ENCODE data around the gene SDK1. TPM values are rescaled to one million over a fixed set of nuclear protein-coding genes. Genes with fewer than 3 reads are reported as not detected.

Gene SDK1
- total RNA-seq, 1 donor from 2014 or later: 4.3 TPM

- Mint-ChIP-seq H3K27ac (ENCODE audit: unreplicated experiment) (peak overlapping the region; percentile 10), H3K4me1 (ENCODE audit: unreplicated experiment) (peaks cover 19% of the 10 kb centered on the region), H3K9me3 (ENCODE audit: unreplicated experiment) (peaks cover 18% of the 10 kb centered on the region)
Measured at GRCh38 chr7:4124556-4125477, 823.8 kb downstream of the SDK1 start.

GRCh38 chr7:4127909-4128560, 827.0 kb downstream of the SDK1 start:
- peaks cover 20% of the 10 kb centered on the region for H3K4me1 Mint-ChIP-seq (ENCODE audit: unreplicated experiment)
- H3K27ac Mint-ChIP-seq (ENCODE audit: unreplicated experiment): no peak overlapping the region
- peak overlapping the region; percentile 15 for H3K4me3 Mint-ChIP-seq (ENCODE audit: unreplicated experiment)
- H3K9me3 Mint-ChIP-seq (ENCODE audit: unreplicated experiment): peaks cover 14% of the 10 kb centered on the region
- TF ChIP-seq CTCF (IDR thresholded peaks at IDR 0.05; ENCODE audit: unreplicated experiment): no peak
- no peak for DNase-seq (ENCODE audit: low spot score)
- peaks cover 12% of the 10 kb centered on the region for H3K27me3 Mint-ChIP-seq (ENCODE audit: unreplicated experiment)
- H3K36me3 Mint-ChIP-seq (ENCODE audit: low read depth, unreplicated experiment): peaks cover 10% of the 10 kb centered on the region

More at GRCh38 chr7:4124556-4125477, 823.8 kb downstream of the SDK1 start:
- DNase-seq (ENCODE audit: low spot score): no peak
- H3K27me3 Mint-ChIP-seq (ENCODE audit: unreplicated experiment): peaks cover 12% of the 10 kb centered on the region
- TF ChIP-seq CTCF (IDR thresholded peaks at IDR 0.05; ENCODE audit: unreplicated experiment): no peak
- H3K4me3 Mint-ChIP-seq (ENCODE audit: unreplicated experiment): peak overlapping the region; percentile 0
- peaks cover 17% of the 10 kb centered on the region for H3K36me3 Mint-ChIP-seq (ENCODE audit: low read depth, unreplicated experiment)

GRCh38 chr7:4129481-4130122, 828.5 kb downstream of the SDK1 start:
- H3K4me1 Mint-ChIP-seq (ENCODE audit: unreplicated experiment): peaks cover 20% of the 10 kb centered on the region

GRCh38 chr7:4131063-4131462, 830.0 kb downstream of the SDK1 start:
- no peak for TF ChIP-seq CTCF (IDR thresholded peaks at IDR 0.05; ENCODE audit: unreplicated experiment)
- peak; percentile 20 for DNase-seq (ENCODE audit: low spot score)

More at GRCh38 chr7:4129481-4130122, 828.5 kb downstream of the SDK1 start:
- peaks cover 10% of the 10 kb centered on the region for H3K36me3 Mint-ChIP-seq (ENCODE audit: low read depth, unreplicated experiment)
- DNase-seq (ENCODE audit: low spot score): no peak
- H3K27me3 Mint-ChIP-seq (ENCODE audit: unreplicated experiment): peaks cover 10% of the 10 kb centered on the region
- H3K27ac Mint-ChIP-seq (ENCODE audit: unreplicated experiment): no peak overlapping the region
- H3K9me3 Mint-ChIP-seq (ENCODE audit: unreplicated experiment): peaks cover 14% of the 10 kb centered on the region
- no peak overlapping the region for H3K4me3 Mint-ChIP-seq (ENCODE audit: unreplicated experiment)
- TF ChIP-seq CTCF (IDR thresholded peaks at IDR 0.05; ENCODE audit: unreplicated experiment): no peak

More at GRCh38 chr7:4131063-4131462, 830.0 kb downstream of the SDK1 start:
- Mint-ChIP-seq H3K36me3 (ENCODE audit: low read depth, unreplicated experiment) (peaks cover 8% of the 10 kb centered on the region), H3K4me3 (ENCODE audit: unreplicated experiment) (no peak overlapping the region), H3K9me3 (ENCODE audit: unreplicated experiment) (peaks cover 15% of the 10 kb centered on the region), H3K27ac (ENCODE audit: unreplicated experiment) (no peak overlapping the region), H3K4me1 (ENCODE audit: unreplicated experiment) (peaks cover 15% of the 10 kb centered on the region), H3K27me3 (ENCODE audit: unreplicated experiment) (peaks cover 7% of the 10 kb centered on the region)

All from endothelial cell (in vitro differentiated cells).